Myometrial cell (primary cell): ENCODE measurements around the gene FBXO15. TPM values are rescaled to one million over a fixed set of nuclear protein-coding genes. Genes with fewer than 3 reads are reported as not detected.

Experiments
- total RNA-seq: library from RNA; depleted of rRNA; stranded (reverse); fragments of >200 nt; gene quantifications from 2 replicates; pipeline ENCODE4 v1.2.3, GENCODE V29; 2015

FBXO15 gene, protein sequence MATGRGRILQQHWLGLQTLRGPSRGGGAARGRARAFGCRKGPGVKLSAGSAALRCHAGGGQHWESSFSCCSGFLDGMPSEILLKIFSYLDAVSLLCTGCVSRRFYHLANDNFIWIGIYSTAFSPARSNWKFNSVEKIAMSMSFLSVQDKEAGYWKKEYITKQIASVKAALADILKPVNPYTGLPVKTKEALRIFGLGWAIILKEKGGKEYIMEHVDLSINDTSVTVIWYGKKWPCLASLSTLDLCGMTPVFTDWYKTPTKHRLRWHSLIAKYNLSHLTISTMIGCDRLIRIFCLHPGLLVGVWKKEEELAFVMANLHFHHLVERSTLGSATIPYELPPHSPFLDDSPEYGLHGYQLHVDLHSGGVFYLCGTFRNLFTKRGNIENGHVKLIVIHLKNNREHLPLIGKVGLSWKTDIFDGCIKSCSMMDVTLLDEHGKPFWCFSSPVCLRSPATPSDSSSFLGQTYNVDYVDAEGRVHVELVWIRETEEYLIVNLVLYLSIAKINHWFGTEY
- 0.53 and 0.58 TPM in 2 replicates for total RNA-seq

GRCh38 chr18:74147779-74148542, at the start of gene FBXO15, which contains the start of gene TIMM21:
Gene FBXO15 (minus strand): TSS chr18:74147834. CDS start chr18:74147785, 49 bp downstream.
Gene TIMM21 (plus strand): TSS chr18:74148523. CDS start chr18:74148809, 286 bp downstream.

Other genes with a start within 250 kb of the FBXO15 start
- gene TIMM21, start 689 bp upstream of the FBXO15 start, total RNA-seq: 14.7 and 26.6 TPM in 2 replicates
- gene CYB5A, start 144.1 kb upstream of the FBXO15 start, total RNA-seq: 119 and 127 TPM in 2 replicates
- gene C18orf63, start 168.0 kb upstream of the FBXO15 start, total RNA-seq: not detected in 2 replicates